ENCODE data around the gene MYO1G.

DNA sequence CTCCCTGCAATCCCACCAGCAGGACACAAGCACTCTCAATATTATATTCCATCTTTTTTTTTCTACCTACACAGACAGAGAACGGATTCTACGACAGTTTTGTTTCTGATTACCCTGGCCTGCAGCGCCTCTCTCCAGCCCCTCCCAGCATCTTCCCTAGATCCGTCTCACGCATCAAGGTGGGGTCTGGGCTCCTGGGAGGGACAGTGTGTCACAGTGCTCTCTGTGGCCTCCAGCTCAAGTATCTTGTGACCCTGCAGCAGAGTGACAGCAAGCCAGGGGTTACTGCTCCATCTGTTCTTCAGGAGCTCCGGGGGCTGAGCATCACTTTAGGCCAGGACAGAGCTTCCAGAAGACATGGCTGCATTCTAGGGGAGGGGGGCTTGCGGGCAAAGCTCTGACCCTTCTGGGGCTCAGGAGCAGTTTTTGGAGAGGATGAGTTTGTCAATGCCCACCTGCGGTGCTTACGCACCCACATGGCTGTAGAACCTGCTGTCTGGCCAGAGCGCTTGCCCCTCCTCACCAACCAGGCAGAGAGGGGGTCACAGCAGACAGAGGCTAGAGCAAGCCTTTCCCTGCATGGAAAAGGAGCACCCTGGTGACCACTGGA is 22.6 kb downstream of the MYO1G start:
- TF ChIP-seq, protein P1, sequence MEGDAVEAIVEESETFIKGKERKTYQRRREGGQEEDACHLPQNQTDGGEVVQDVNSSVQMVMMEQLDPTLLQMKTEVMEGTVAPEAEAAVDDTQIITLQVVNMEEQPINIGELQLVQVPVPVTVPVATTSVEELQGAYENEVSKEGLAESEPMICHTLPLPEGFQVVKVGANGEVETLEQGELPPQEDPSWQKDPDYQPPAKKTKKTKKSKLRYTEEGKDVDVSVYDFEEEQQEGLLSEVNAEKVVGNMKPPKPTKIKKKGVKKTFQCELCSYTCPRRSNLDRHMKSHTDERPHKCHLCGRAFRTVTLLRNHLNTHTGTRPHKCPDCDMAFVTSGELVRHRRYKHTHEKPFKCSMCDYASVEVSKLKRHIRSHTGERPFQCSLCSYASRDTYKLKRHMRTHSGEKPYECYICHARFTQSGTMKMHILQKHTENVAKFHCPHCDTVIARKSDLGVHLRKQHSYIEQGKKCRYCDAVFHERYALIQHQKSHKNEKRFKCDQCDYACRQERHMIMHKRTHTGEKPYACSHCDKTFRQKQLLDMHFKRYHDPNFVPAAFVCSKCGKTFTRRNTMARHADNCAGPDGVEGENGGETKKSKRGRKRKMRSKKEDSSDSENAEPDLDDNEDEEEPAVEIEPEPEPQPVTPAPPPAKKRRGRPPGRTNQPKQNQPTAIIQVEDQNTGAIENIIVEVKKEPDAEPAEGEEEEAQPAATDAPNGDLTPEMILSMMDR (IDR thresholded peaks at IDR 0.05; ENCODE audit: borderline replicate concordance, extremely low read depth, low read length, poor library complexity, severe bottlenecking), result no peak
- no peak for TF ChIP-seq EZH2 (IDR thresholded peaks at IDR 0.05; ENCODE audit: borderline replicate concordance, low read depth, low read length, severe bottlenecking)

All from DND-41 (cell line).